ENCODE data around the gene TVP23C.

GRCh38 chr17:15492186-15492585 lies 71.1 kb downstream of the TVP23C start:
- TF ChIP-seq POLR2A (IDR thresholded peaks at IDR 0.05; ENCODE audit: low read depth, low read length) (no peak), TAF1 (IDR thresholded peaks at IDR 0.05; ENCODE audit: low read depth, low read length) (no peak), POLR2AphosphoS5 (IDR thresholded peaks at IDR 0.05; ENCODE audit: low read depth, low read length) (no peak)
